ENCODE data around the gene SEC22C.

- no peak for TF ChIP-seq CTCF (conservative IDR thresholded peaks at IDR 0.05 in 1 of 2, IDR thresholded peaks at IDR 0.05 in 1 of 2; ENCODE audit: low read depth in 1 of 2, low read length in 2 of 2)
- TF ChIP-seq EZH2 (IDR thresholded peaks at IDR 0.05; ENCODE audit: low read length, missing control alignments) = no peak
Measured at GRCh38 chr3:42516443-42516842, 65.3 kb downstream of the SEC22C start.
